22Rv1 (cell line): ENCODE results near the gene MYLK.

ENCODE experiments used
- H3K27ac ChIP-seq: fragments of 450-650 bp; 2 replicates; pipeline ENCODE4 v1.5.1; 2017
- ZFX ChIP-seq: fragments of 450-650 bp; IDR thresholded peaks from 2 replicates; pipeline ENCODE4 v1.6.1; 2017; ENCODE audit warnings: antibody characterized with exemption, borderline replicate concordance
- TF ChIP-seq, protein P1 (sequence below): fragments of 450-650 bp; IDR thresholded peaks from 2 replicates; pipeline ENCODE4 v1.5.1; 2017; ENCODE audit warnings: mild to moderate bottlenecking

MYLK gene

DNA sequence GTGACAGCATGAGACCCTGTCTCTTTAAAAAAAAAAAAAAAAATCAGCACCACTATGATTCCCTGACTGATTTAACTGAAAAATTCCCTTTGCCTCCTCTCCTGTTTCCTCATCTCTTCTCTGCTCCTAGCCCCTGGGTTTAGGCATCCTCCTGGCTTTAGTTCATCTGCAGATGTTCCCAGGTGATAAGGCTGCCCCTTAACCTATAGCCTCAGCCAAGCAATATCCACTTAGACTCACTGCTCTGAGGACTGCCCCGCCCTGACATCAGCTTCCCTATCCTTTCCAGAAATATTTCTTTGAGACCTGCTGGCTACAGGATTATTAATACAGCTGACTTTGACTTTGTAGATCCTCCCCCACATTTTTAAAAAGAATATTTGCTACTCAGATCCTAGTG lies 259.8 kb downstream of the MYLK start:
- TF ChIP-seq ZFX, result no peak
- H3K27ac ChIP-seq, result no peak overlapping the region

DNA sequence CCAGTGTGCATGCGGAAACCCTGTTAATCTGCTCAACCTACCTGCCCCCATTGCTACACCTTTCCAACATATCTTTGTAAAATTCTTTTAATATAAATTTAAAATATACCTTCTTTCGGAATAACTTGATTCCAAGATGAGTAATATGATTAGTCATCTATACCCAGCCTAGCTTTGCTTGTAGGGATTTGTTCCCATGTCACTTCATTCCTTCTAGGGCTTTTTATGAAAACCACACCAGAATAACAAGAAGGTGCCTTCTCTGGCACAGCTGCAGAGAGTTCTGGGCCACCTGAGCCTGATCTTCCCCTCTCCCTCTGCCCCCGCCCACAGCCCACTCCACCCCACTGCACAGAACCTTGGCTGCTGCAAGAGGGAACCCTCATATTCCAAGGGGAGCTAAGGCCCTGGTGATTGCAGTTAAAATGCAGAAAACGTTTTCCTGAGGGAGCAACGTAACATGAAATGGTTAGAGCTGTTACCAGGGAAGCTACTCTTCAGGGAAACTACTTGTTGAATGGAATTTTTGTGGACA lies 260.7 kb downstream of the MYLK start:
- H3K27ac ChIP-seq, result no peak overlapping the region
- TF ChIP-seq ZFX, result no peak
- TF ChIP-seq, protein P1, sequence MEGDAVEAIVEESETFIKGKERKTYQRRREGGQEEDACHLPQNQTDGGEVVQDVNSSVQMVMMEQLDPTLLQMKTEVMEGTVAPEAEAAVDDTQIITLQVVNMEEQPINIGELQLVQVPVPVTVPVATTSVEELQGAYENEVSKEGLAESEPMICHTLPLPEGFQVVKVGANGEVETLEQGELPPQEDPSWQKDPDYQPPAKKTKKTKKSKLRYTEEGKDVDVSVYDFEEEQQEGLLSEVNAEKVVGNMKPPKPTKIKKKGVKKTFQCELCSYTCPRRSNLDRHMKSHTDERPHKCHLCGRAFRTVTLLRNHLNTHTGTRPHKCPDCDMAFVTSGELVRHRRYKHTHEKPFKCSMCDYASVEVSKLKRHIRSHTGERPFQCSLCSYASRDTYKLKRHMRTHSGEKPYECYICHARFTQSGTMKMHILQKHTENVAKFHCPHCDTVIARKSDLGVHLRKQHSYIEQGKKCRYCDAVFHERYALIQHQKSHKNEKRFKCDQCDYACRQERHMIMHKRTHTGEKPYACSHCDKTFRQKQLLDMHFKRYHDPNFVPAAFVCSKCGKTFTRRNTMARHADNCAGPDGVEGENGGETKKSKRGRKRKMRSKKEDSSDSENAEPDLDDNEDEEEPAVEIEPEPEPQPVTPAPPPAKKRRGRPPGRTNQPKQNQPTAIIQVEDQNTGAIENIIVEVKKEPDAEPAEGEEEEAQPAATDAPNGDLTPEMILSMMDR, result no peak

DNA sequence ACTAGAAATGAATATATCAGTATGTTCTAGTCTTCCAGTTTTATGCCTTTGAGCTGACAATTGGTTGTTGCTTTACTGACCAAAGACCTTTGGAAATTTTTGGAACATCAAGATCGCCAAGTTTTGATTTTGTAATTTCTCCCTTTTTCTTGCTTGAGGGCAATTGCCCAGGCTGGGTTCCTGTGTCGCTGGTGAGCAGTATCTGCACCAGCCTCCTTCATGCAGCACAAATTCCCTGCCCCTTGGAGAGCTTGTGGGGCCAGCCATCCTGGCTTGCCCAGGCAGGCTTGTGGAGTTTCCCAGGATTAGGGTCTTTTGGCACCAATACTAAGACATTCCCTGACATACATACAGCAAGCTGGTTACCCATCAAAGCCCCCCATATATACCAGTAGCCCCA lies 261.4 kb downstream of the MYLK start:
- H3K27ac ChIP-seq, result no peak overlapping the region
- no peak for TF ChIP-seq ZFX
- TF ChIP-seq, protein P1, result no peak

DNA sequence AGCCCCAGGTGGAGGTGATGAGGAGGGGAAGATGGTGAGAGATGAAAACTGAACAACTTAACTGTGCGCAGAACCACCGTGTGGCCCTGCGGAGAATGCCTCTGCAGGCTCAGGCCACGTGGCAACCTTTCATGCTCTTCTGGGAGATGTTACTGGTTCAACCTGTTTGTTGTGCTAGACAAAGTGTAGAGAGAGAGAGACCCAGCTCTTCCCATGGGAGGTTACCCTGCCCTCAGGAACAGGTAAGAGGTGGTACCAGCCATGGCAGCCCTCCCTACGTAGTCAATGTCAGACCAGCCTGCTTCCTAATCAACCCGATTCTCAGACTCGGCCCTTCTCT lies 262.3 kb downstream of the MYLK start:
- no peak overlapping the region for H3K27ac ChIP-seq
- no peak for TF ChIP-seq ZFX
- TF ChIP-seq, protein P1, result no peak

DNA sequence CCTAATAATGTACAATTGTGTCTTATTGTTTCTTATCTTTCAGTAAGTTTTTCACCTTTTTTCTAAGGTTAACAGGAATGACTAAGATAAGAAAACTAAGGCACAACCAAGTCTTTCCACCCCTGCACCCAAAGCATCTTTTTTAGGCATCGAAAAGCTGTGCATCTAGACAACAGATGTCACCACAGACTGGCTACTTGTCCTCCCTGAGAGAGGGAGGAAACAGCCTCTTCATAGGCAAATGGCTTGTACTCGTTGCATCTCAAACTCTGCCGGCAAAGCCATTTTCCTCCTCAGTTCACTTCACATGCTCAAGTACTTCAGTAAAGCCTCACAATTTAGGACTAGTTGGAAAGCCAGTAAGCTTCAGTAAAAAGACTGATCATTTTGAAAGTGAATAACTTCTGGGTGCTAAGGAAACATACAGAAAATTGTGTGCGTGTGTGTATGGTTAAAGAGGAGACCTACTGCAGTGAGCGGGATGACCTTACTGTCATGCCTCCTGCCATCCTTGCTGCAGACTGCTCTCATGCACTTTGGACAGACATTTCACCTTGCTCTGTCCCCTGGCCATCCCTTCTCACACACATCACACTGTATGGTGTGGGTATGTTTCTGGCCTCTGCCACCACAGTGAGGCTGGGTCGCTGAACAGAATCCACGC lies 262.8 kb downstream of the MYLK start:
- H3K27ac ChIP-seq, result no peak overlapping the region
- TF ChIP-seq ZFX, result no peak
- TF ChIP-seq, protein P1, result no peak

DNA sequence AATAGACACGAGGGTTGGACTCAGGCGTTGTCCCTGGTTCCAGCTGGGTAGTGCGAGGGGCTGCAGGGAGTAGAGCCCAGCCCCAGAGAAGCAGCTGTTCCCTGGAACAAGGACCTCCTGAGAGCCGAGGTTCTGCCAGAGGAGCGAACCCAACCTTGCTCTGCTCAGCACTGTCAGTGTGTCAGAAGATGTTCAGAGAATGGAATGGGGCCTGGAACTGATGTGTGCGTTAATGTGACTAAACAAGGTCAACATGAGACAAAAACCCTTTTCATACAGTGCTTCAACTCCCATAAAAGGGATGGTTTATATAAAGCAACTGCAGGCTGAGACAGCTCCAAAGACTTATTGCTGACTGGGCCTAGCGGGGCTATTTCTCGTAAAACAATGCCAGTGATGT lies 263.8 kb downstream of the MYLK start:
- H3K27ac ChIP-seq, result no peak overlapping the region
- TF ChIP-seq, protein P1, result no peak
- no peak for TF ChIP-seq ZFX

DNA sequence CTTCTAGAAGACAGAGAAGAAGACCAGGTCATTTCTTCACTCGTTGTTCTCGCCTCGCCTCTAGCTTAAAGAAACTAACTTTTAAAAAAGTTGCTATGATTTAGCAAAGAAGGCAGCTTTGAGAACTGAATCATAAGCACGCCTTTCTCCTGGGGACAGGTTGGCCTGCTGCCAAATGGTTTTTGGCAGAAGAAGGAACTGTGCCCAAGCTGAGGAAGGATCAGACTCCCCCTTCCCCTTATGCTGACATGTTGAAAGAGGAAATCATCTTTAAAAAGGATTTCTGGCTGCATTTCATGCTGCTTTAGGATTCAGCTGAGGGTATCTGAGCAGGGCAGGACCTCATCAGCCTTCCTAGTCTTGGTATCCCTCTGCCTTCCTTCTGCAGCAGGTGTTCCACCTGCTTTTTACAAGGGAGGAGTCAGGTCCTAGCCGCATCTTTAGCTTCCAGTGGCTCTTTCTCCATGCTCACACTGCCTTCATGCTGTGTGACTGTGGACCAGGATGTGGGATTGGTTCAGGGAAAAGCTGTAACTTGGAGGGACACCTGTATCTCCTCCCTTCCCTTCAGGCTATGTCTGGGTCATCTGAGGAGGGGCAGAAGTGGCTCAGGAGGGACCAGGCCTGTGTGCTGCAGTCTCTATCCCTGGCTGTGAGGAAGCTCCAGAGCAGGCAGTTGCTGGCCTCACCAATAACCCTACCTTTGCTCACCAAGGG lies 265.2 kb downstream of the MYLK start:
- TF ChIP-seq, protein P1, result no peak
- no peak for TF ChIP-seq ZFX
- no peak overlapping the region for H3K27ac ChIP-seq
